ENCODE data around the gene RNF4.

- TF ChIP-seq SPI1 (IDR thresholded peaks at IDR 0.05; ENCODE audit: low read depth, low read length) (no peak), POLR2AphosphoS5 (IDR thresholded peaks at IDR 0.05; ENCODE audit: low read depth, low read length) (no peak), POLR2A (IDR thresholded peaks at IDR 0.05; ENCODE audit: low read depth, low read length) (no peak), POU2F2 (IDR thresholded peaks at IDR 0.05; ENCODE audit: low read depth, low read length) (no peak)
These were observed 47.0 kb upstream of the RNF4 start for GRCh38 chr4:2421928-2422327.

Measured in GM12891 (cell line).